IMR-90 (cell line): ENCODE results near the gene RNF141. TPM values are rescaled to one million over a fixed set of nuclear protein-coding genes. Genes with fewer than 3 reads are reported as not detected.

Experiments used
- ATAC-seq: fragments of 200-7000 bp; cut with Tn5 transposase; 2 replicates; pipeline ENCODE4 v1.9.1; 2020; ENCODE audit warnings: low read depth, mild to moderate bottlenecking, moderate library complexity
- BruUV-seq: library from RNA; stranded (reverse); fragments of 400-500 nt; replicated peaks from 2 replicates; lab custom pipeline; 2021; lab: Mats Ljungman, UMichigan
- CTCF ChIA-PET: fragments of 300-600 bp; formaldehyde crosslinking; extraction: SDS; loops from one replicate; lab custom pipeline; 2021; ENCODE audit warnings: antibody characterized with exemption; lab: Yijun Ruan, JAX
- POLR2A ChIA-PET: fragments of 300-600 bp; sonication (Branson Sonifier 250); formaldehyde crosslinking; loops from one replicate; lab custom pipeline; 2022; ENCODE audit warnings: antibody characterized with exemption; ENCODE audit not compliant: unreplicated experiment; lab: Charles Lee
- DNase-seq: peaks from one replicate; pipeline ENCODE4 v3.0.0; 2013
- H2AFZ ChIP-seq: replicated peaks from 2 replicates; pipeline ENCODE3; 2013; ENCODE audit warnings: low read length, mild to moderate bottlenecking; ENCODE audit not compliant: poor library complexity
- H2AK5ac ChIP-seq: 2 replicates; pipeline ENCODE4 v1.6.1; 2013; ENCODE audit warnings: low read depth, low read length, inconsistent platforms
- H2AK9ac ChIP-seq: replicated peaks from 2 replicates; pipeline ENCODE3; 2013; ENCODE audit warnings: mild to moderate bottlenecking, low read depth, low read length, moderate library complexity; ENCODE audit not compliant: poor library complexity
- H2BK120ac ChIP-seq: 2 replicates; pipeline ENCODE4 v1.6.1; 2013; ENCODE audit warnings: low read depth, low read length, inconsistent platforms
- H2BK15ac ChIP-seq: 3 replicates; pipeline ENCODE4 v1.6.1; 2013; ENCODE audit warnings: low read depth, low read length, inconsistent platforms
- H2BK20ac ChIP-seq: 2 replicates; pipeline ENCODE4 v1.6.1; 2013; ENCODE audit warnings: low read depth, mild to moderate bottlenecking, inconsistent platforms, low read length, moderate library complexity
- H2BK5ac ChIP-seq: 2 replicates; pipeline ENCODE4 v1.6.1; 2013; ENCODE audit warnings: mild to moderate bottlenecking, low read depth, low read length, inconsistent platforms; ENCODE audit not compliant: poor library complexity, severe bottlenecking
- H3K14ac ChIP-seq: replicated peaks from 2 replicates; pipeline ENCODE4 v1.6.1; 2013; ENCODE audit warnings: low read depth, low read length, inconsistent platforms
- H3K18ac ChIP-seq: 2 replicates; pipeline ENCODE4 v1.6.1; 2013; ENCODE audit warnings: low read depth, low read length, control low read depth
- H3K23ac ChIP-seq: 2 replicates; pipeline ENCODE4 v1.6.1; 2013; ENCODE audit warnings: low read depth, low read length, inconsistent platforms
- H3K27ac ChIP-seq: 2 replicates; pipeline ENCODE4 v1.5.1; 2013; ENCODE audit warnings: mild to moderate bottlenecking, control low read depth, low read length; ENCODE audit not compliant: insufficient read depth
- H3K27me3 ChIP-seq: 2 replicates; pipeline ENCODE4 v1.6.1; 2013; ENCODE audit warnings: low read length; ENCODE audit not compliant: control insufficient read depth, insufficient read depth
- H3K36me3 ChIP-seq: 2 replicates; pipeline ENCODE4 v1.6.1; 2013; ENCODE audit warnings: low read length, mixed read lengths; ENCODE audit not compliant: control insufficient read depth, insufficient read depth
- H3K4ac ChIP-seq: 2 replicates; pipeline ENCODE4 v1.6.1; 2013; ENCODE audit warnings: low read depth, low read length, inconsistent platforms
- H3K4me1 ChIP-seq: 2 replicates; pipeline ENCODE4 v1.6.1; 2013; ENCODE audit warnings: low read length, mixed read lengths; ENCODE audit not compliant: control insufficient read depth, insufficient read depth
- H3K4me2 ChIP-seq: 2 replicates; pipeline ENCODE4 v1.6.1; 2013; ENCODE audit warnings: low read depth, mild to moderate bottlenecking, control low read depth, low read length, moderate library complexity
- H3K4me3 ChIP-seq: 2 replicates; pipeline ENCODE4 v1.5.1; 2013; ENCODE audit warnings: low read depth, mild to moderate bottlenecking, control low read depth, low read length, moderate library complexity; ENCODE audit not compliant: insufficient read depth
- H3K56ac ChIP-seq: 2 replicates; pipeline ENCODE4 v1.6.1; 2013; ENCODE audit warnings: low read length, inconsistent platforms; ENCODE audit not compliant: insufficient read depth; ENCODE audit errors: extremely low read depth
- H3K79me1 ChIP-seq, 2 experiments: 2 replicates each; pipeline ENCODE4 v1.6.1; 2013; ENCODE audit warnings: low read length in 2 of 2, inconsistent platforms in 1 of 2, low read depth in 1 of 2
- H3K9ac ChIP-seq: 2 replicates; pipeline ENCODE4 v1.6.1; 2013; ENCODE audit warnings: low read depth, low read length, control low read depth
- H3K9me1 ChIP-seq: 2 replicates; pipeline ENCODE4 v1.6.1; 2013; ENCODE audit warnings: low read length, inconsistent platforms; ENCODE audit not compliant: insufficient read depth
- H3K9me3 ChIP-seq: 2 replicates; pipeline ENCODE4 v1.6.1; 2013; ENCODE audit warnings: low read length; ENCODE audit not compliant: control insufficient read depth, insufficient read depth
- H4K20me1 ChIP-seq: 2 replicates; pipeline ENCODE4 v1.6.1; 2013; ENCODE audit warnings: low read length, inconsistent platforms; ENCODE audit not compliant: insufficient read depth
- H4K5ac ChIP-seq: 2 replicates; pipeline ENCODE4 v1.6.1; 2013; ENCODE audit warnings: mild to moderate bottlenecking, low read depth, low read length, control low read depth
- H4K8ac ChIP-seq, 2 experiments: 2 replicates each; pipeline ENCODE4 v1.6.1; 2013; ENCODE audit warnings: low read depth in 2 of 2, low read length in 2 of 2, control low read depth in 1 of 2, inconsistent platforms in 1 of 2
- H4K91ac ChIP-seq: 2 replicates; pipeline ENCODE4 v1.6.1; 2013; ENCODE audit warnings: low read depth, low read length, inconsistent platforms; ENCODE audit not compliant: insufficient read depth
- CHD1 ChIP-seq: IDR thresholded peaks from 2 replicates; pipeline ENCODE4 v1.6.1; 2012; ENCODE audit warnings: low read depth, low read length, improper control_type of control experiment
- ELK1 ChIP-seq: fragments of 150-350 bp; IDR thresholded peaks from 2 replicates; pipeline ENCODE4 v1.6.1; 2016; ENCODE audit warnings: low read depth, mild to moderate bottlenecking, low read length, moderate library complexity, borderline replicate concordance
- MAZ ChIP-seq: IDR thresholded peaks from 2 replicates; pipeline ENCODE4 v1.6.1; 2012; ENCODE audit warnings: low read depth, mild to moderate bottlenecking, low read length, improper control_type of control experiment, moderate library complexity, borderline replicate concordance
- MXI1 ChIP-seq: IDR thresholded peaks from 2 replicates; pipeline ENCODE4 v1.6.1; 2012; ENCODE audit warnings: low read depth, mild to moderate bottlenecking, low read length, moderate library complexity, borderline replicate concordance
- RAD21 ChIP-seq: IDR thresholded peaks from 2 replicates; pipeline ENCODE4 v1.6.1; 2012; ENCODE audit warnings: low read length, improper control_type of control experiment
- RCOR1 ChIP-seq: IDR thresholded peaks from 2 replicates; pipeline ENCODE4 v1.6.1; 2012; ENCODE audit warnings: mild to moderate bottlenecking, low read length, improper control_type of control experiment; ENCODE audit not compliant: insufficient replicate concordance
- SMC3 ChIP-seq: fragments of 150-350 bp; IDR thresholded peaks from 2 replicates; pipeline ENCODE4 v1.6.1; 2016; ENCODE audit warnings: low read depth, mild to moderate bottlenecking, antibody characterized with exemption, low read length, moderate library complexity
- WGBS, 2 experiments: methylation state at CpG; one replicate each; pipeline versions ENCODE4 v1.1.5 to v1.1.7; 2013; ENCODE audit warnings: missing lambda C conversion rate in 2 of 2; ENCODE audit not compliant: insufficient read length in 1 of 2; ENCODE audit errors: extremely low coverage in 2 of 2; 5-methylcytosine and 5-hydroxymethylcytosine counted together
- dilution Hi-C: fragments of 300-500 bp; cut with HindIII; formaldehyde crosslinking; loops from one replicate; pipeline ENCODE4 v1.14.3; 2018; ENCODE audit warnings: low sequenced_read_pairs; ENCODE audit not compliant: unreplicated experiment
- in situ Hi-C: fragments of 300-500 bp; cut with MboI; formaldehyde crosslinking; loops from 3 replicates; pipeline ENCODE4 v1.14.3; 2019; ENCODE audit warnings: low sequenced_read_pairs, inconsistent platforms, mixed read lengths
- intact Hi-C: fragments of 100-400 bp; cut with micrococcal nuclease; formaldehyde crosslinking; loops from 2 replicates; pipeline ENCODE4 v1.10.0; 2022
- polyA plus RNA-seq, 3 experiments: library from polyadenylated mRNA; depleted of rRNA; stranded (reverse); fragments of >200 nt; gene quantifications; 2 replicates each; pipeline ENCODE4 v1.2.3, GENCODE V29; 2012; ENCODE audit warnings: low replicate concordance in 1 of 3
- total RNA-seq: library from RNA; depleted of rRNA; stranded (reverse); fragments of >200 nt; gene quantifications from 2 replicates; pipeline ENCODE4 v1.2.3, GENCODE V29; 2012

Gene RNF141
- total and polyA plus RNA-seq, 2 of the 4 experiments (the other 2 are of a cell fraction), result 13.8 to 18.6 TPM

- CTCF ChIA-PET, result interaction anchor here (1.2 kb wide), 2 partner anchors 14 to 200 kb away, joined by 3 read pairs; partner anchors contain the start of gene RNF141
These were observed 13.7 kb downstream of the RNF141 start for GRCh38 chr11:10526974-10527918.

More at GRCh38 chr11:10526974-10527918, 13.7 kb downstream of the RNF141 start:
- peak overlapping the region; percentile 98 for H2BK15ac ChIP-seq
- dilution Hi-C loops, result no loop called here
- H2BK20ac ChIP-seq, result peak overlapping the region; percentile 99
- H4K91ac ChIP-seq, result peak overlapping the region; percentile 91
- WGBS, 2 experiments, result 59% methylated on average over 3 of the region's 6 CpGs; no CpG with 5 or more reads in 1 of the 2 experiments
- no peaks in the 10 kb centered on the region for H3K27me3 ChIP-seq
- H3K56ac ChIP-seq, result peak overlapping the region; percentile 95
- peak overlapping the region; percentile 47 for H2AK9ac ChIP-seq
- peak overlapping the region; percentile 100 for H2BK5ac ChIP-seq
- peaks cover 0 to 11% of the 10 kb centered on the region in 2 experiments; a peak in 1 of 4 replicates for H3K79me1 ChIP-seq
- in situ Hi-C loops, result no loop called here
- H2AFZ ChIP-seq, result no peak overlapping the region
- peaks cover 2% of the 10 kb centered on the region for H3K9me1 ChIP-seq
- peak overlapping the region; percentile 99 for H3K18ac ChIP-seq
- peak overlapping the region; percentile 98 for H2BK120ac ChIP-seq
- intact Hi-C loops, result loop anchor here (5.0 to 10.0 kb wide), 2 partner anchors 130 to 202 kb away; no protein-coding TSS in a partner anchor
- H4K20me1 ChIP-seq, result no peaks in the 10 kb centered on the region
- H3K14ac ChIP-seq, result peak overlapping the region; percentile 98
- peaks cover 16% of the 10 kb centered on the region for H3K4me1 ChIP-seq
- H3K36me3 ChIP-seq, result peaks cover 3% of the 10 kb centered on the region
- peak overlapping the region; percentile 99 for H4K5ac ChIP-seq
- H4K8ac ChIP-seq, result peak overlapping the region; percentile 51 to 94
- peak overlapping the region; percentile 89 for H3K27ac ChIP-seq
- no peak overlapping the region for H3K4me3 ChIP-seq
- peak; percentile 59 for ATAC-seq
- peak overlapping the region; percentile 63 for H3K9ac ChIP-seq
- no peaks in the 10 kb centered on the region for H3K9me3 ChIP-seq
- peak overlapping the region; percentile 79 for H2AK5ac ChIP-seq
- H3K4me2 ChIP-seq, result peak overlapping the region; percentile 93
- H3K23ac ChIP-seq, result peak overlapping the region; percentile 98
- TSS peak; percentile 43 for BruUV-seq
- no peak for TF ChIP-seq MAZ
- TF ChIP-seq SMC3, result no peak
- TF ChIP-seq ELK1, result no peak
- TF ChIP-seq RAD21, result no peak
- TF ChIP-seq CHD1, result no peak
- no peak for TF ChIP-seq MXI1
- no peak for TF ChIP-seq RCOR1
- peak; percentile 66 for DNase-seq
- POLR2A ChIA-PET, result no interaction called here
- peak overlapping the region; percentile 92 for H3K4ac ChIP-seq
